Cardiac muscle cell (in vitro differentiated cells and primary cell): ENCODE measurements around the gene LGI4. TPM values are rescaled to one million over a fixed set of nuclear protein-coding genes. Genes with fewer than 3 reads are reported as not detected.
A peak's percentile ranks its signal among the peaks of the same experiment; 100 is the strongest.

Experiments used
- DNase-seq, 2 donors: peaks; one replicate each; pipeline versions ENCODE4 v3.0.0 to v3.0.0-alpha.2; 2010 to 2017; ENCODE audit warnings: low read depth in 1 of 2, low spot score in 1 of 2
- H3K27ac ChIP-seq: fragments of 200-600 bp; sonication (generic); 2 replicates; pipeline ENCODE4 v1.5.1; 2016
- H3K27me3 ChIP-seq: fragments of 200-600 bp; sonication (generic); 2 replicates; pipeline ENCODE4 v1.6.0; 2016; ENCODE audit warnings: control low read depth
- H3K36me3 ChIP-seq: fragments of 200-600 bp; sonication (generic); 2 replicates; pipeline ENCODE4 v1.5.1; 2016; ENCODE audit warnings: control low read depth
- H3K4me1 ChIP-seq: fragments of 200-600 bp; sonication (generic); 2 replicates; pipeline ENCODE4 v1.8.1; 2017; ENCODE audit warnings: low read depth, mild to moderate bottlenecking, mixed run types
- H3K4me3 ChIP-seq: fragments of 200-600 bp; sonication (generic); 2 replicates; pipeline ENCODE4 v1.5.1; 2016; ENCODE audit warnings: mild to moderate bottlenecking
- H3K9me3 ChIP-seq: fragments of 200-600 bp; sonication (generic); 2 replicates; pipeline ENCODE4 v1.5.1; 2017; ENCODE audit warnings: low read depth, mild to moderate bottlenecking, control low read depth
- CTCF ChIP-seq: IDR thresholded peaks from 2 replicates; pipeline ENCODE4 v1.5.1; 2012; ENCODE audit warnings: low read depth, mild to moderate bottlenecking, low read length
- polyA plus RNA-seq: library from polyadenylated mRNA; unstranded; fragments of >200 nt; fragmentation: Nextera tagmentation; extraction: Ambion mirVana; gene quantifications from 2 replicates; pipeline ENCODE4 v1.2.1, GENCODE V29; 2016
- total RNA-seq: library from RNA; depleted of rRNA; stranded (reverse); fragments of >200 nt; gene quantifications from 2 replicates; pipeline ENCODE4 v1.2.3, GENCODE V29; 2016

Gene LGI4
- total and polyA plus RNA-seq, 2 experiments from 2014 or later: 26.7 to 45.5 TPM

GRCh38 chr19:35159606-35160005 lies 24.7 kb upstream of the LGI4 start:
- Histone ChIP-seq H3K36me3 (no peaks in the 10 kb centered on the region), H3K9me3 (no peaks in the 10 kb centered on the region), H3K4me1 (no peaks in the 10 kb centered on the region), H3K4me3 (no peak overlapping the region), H3K27me3 (peaks cover 9% of the 10 kb centered on the region), H3K27ac (no peak overlapping the region)
- TF ChIP-seq CTCF: no peak
- DNase-seq: no peak

- no peak for TF ChIP-seq CTCF
- peaks cover 6% of the 10 kb centered on the region for H3K4me1 ChIP-seq
- H3K4me3 ChIP-seq: no peak overlapping the region
- no peaks in the 10 kb centered on the region for H3K36me3 ChIP-seq
- H3K27ac ChIP-seq: no peak overlapping the region
- peaks cover 26% of the 10 kb centered on the region for H3K27me3 ChIP-seq
- H3K9me3 ChIP-seq: no peaks in the 10 kb centered on the region
- DNase-seq: no peak
Observed at GRCh38 chr19:35157431-35157830, 22.6 kb upstream of the LGI4 start.

- Histone ChIP-seq H3K4me3 (no peak overlapping the region), H3K4me1 (peaks cover 6% of the 10 kb centered on the region), H3K9me3 (no peaks in the 10 kb centered on the region), H3K27ac (no peak overlapping the region), H3K27me3 (peaks cover 27% of the 10 kb centered on the region), H3K36me3 (no peaks in the 10 kb centered on the region)
- DNase-seq: no peak
- TF ChIP-seq CTCF: no peak
Observed at GRCh38 chr19:35156673-35157014, 21.8 kb upstream of the LGI4 start.

- Histone ChIP-seq H3K9me3 (no peaks in the 10 kb centered on the region), H3K4me1 (peaks cover 6% of the 10 kb centered on the region), H3K36me3 (no peaks in the 10 kb centered on the region), H3K27ac (no peak overlapping the region), H3K4me3 (no peak overlapping the region), H3K27me3 (peaks cover 27% of the 10 kb centered on the region)
- TF ChIP-seq CTCF: no peak
- no peak for DNase-seq
Observed at GRCh38 chr19:35155981-35156672, 21.3 kb upstream of the LGI4 start.

- Histone ChIP-seq H3K27me3 (peaks cover 27% of the 10 kb centered on the region), H3K4me1 (peaks cover 6% of the 10 kb centered on the region), H3K36me3 (no peaks in the 10 kb centered on the region), H3K4me3 (peak overlapping the region; percentile 39), H3K27ac (no peak overlapping the region), H3K9me3 (no peaks in the 10 kb centered on the region)
- DNase-seq: no peak
- no peak for TF ChIP-seq CTCF
Observed at GRCh38 chr19:35155441-35155840, 20.6 kb upstream of the LGI4 start.
